PC-9 (cell line): ENCODE results near the gene SLC17A4. TPM values are rescaled to one million over a fixed set of nuclear protein-coding genes. Genes with fewer than 3 reads are reported as not detected.

Experiments used
- BruUV-seq: library from RNA; stranded (reverse); fragments of 400-500 nt; replicated peaks from 2 replicates; lab custom pipeline; 2021; lab: Mats Ljungman, UMichigan
- CTCF ChIA-PET: fragments of 300-600 bp; sonication (Branson Sonifier 250); formaldehyde crosslinking; loops from one replicate; lab custom pipeline; 2022; ENCODE audit warnings: antibody characterized with exemption; lab: Charles Lee
- POLR2A ChIA-PET: fragments of 300-600 bp; sonication (Branson Sonifier 250); formaldehyde crosslinking; loops from one replicate; lab custom pipeline; 2022; ENCODE audit warnings: antibody characterized with exemption; ENCODE audit not compliant: unreplicated experiment; lab: Charles Lee
- DNase-seq, 2 experiments: peaks; one replicate each; pipeline versions ENCODE4 v3.0.0 to v3.0.0-alpha.2; 2015 to 2022; ENCODE audit warnings: mixed read lengths in 1 of 2
- H2AFZ ChIP-seq: fragments of 200-600 bp; sonication (generic); 2 replicates; pipeline ENCODE4 v1.8.1; 2017; ENCODE audit warnings: antibody characterized with exemption
- H3F3A ChIP-seq: fragments of 200-600 bp; sonication (generic); 2 replicates; pipeline ENCODE4 v1.8.1; 2017; ENCODE audit warnings: antibody characterized with exemption, mild to moderate bottlenecking, low read depth; ENCODE audit not compliant: insufficient read depth
- H3K27ac ChIP-seq: fragments of 200-600 bp; sonication (generic); 2 replicates; pipeline ENCODE4 v1.6.1; 2016; ENCODE audit warnings: mixed run types
- H3K27me3 ChIP-seq: fragments of 200-600 bp; sonication (generic); 2 replicates; pipeline ENCODE4 v1.6.1; 2016; ENCODE audit warnings: low read depth, mixed run types; ENCODE audit not compliant: insufficient read depth
- H3K36me3 ChIP-seq: fragments of 200-600 bp; sonication (generic); 2 replicates; pipeline ENCODE4 v1.6.1; 2016; ENCODE audit warnings: low read depth, mixed run types
- H3K4me1 ChIP-seq: fragments of 200-600 bp; sonication (generic); replicated peaks from 2 replicates; pipeline ENCODE4 v1.6.1; 2016; ENCODE audit warnings: mixed run types; ENCODE audit not compliant: insufficient read depth
- H3K4me2 ChIP-seq: fragments of 200-600 bp; sonication (generic); 2 replicates; pipeline ENCODE4 v1.6.1; 2017; ENCODE audit warnings: mixed run types
- H3K4me3 ChIP-seq: fragments of 200-600 bp; sonication (generic); 2 replicates; pipeline ENCODE4 v1.6.1; 2016; ENCODE audit warnings: mixed run types
- H3K79me2 ChIP-seq: fragments of 200-600 bp; sonication (generic); 2 replicates; pipeline ENCODE4 v1.6.1; 2017; ENCODE audit warnings: low read depth, mixed run types
- H3K9me2 ChIP-seq: fragments of 200-600 bp; sonication (generic); 2 replicates; pipeline ENCODE4 v1.8.1; 2017; ENCODE audit warnings: mild to moderate bottlenecking; ENCODE audit not compliant: insufficient read depth
- H3K9me3 ChIP-seq: fragments of 200-600 bp; sonication (generic); 2 replicates; pipeline ENCODE4 v1.8.1; 2016; ENCODE audit warnings: low read depth; ENCODE audit not compliant: insufficient read depth
- H4K20me1 ChIP-seq: fragments of 200-600 bp; sonication (generic); 2 replicates; pipeline ENCODE4 v1.8.1; 2017; ENCODE audit not compliant: insufficient read depth
- CTCF ChIP-seq: fragments of 200-600 bp; sonication (generic); conservative IDR thresholded peaks from 2 replicates; pipeline ENCODE4 v1.6.1; 2017; ENCODE audit warnings: mixed run types, antibody characterized with exemption, mild to moderate bottlenecking, moderate library complexity
- EZH2 ChIP-seq: fragments of 200-600 bp; sonication (generic); IDR thresholded peaks from 2 replicates; pipeline ENCODE4 v1.8.0; 2017; ENCODE audit warnings: antibody characterized with exemption, low read depth
- intact Hi-C: fragments of 100-400 bp; cut with micrococcal nuclease; formaldehyde crosslinking; loops from one replicate; pipeline ENCODE4 v1.10.0; 2022; ENCODE audit not compliant: unreplicated experiment
- total RNA-seq: library from RNA; stranded (reverse); gene quantifications from 2 replicates; pipeline ENCODE4 v1.2.3, GENCODE V29; 2021

SLC17A4 gene
- total RNA-seq, 1 experiment from 2014 or later: 0.13 TPM

DNA sequence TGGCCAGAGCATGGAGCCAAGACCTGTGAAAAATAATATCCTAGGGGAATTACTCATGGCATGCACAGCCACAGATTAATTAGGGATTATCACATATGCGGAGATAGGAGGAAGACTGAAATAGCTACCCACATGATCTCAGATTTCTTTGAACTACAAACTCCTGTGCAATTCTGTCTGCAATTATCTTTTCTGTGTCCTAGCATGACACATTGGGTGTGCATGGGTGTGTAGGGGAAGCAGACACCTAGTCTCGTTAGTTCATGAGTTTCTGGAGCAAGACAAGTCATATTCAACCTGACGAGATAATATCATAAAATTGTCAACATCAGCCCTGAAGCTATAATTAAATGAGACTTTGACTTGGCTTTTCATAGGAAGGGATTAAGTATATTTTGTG is 3.6 kb upstream of the SLC17A4 start:
- H3K36me3 ChIP-seq: no peaks in the 10 kb centered on the region
- ChIA-PET CTCF (no interaction called here), POLR2A (no interaction called here)
- H2AFZ ChIP-seq: no peak overlapping the region
- H3K27me3 ChIP-seq: no peaks in the 10 kb centered on the region
- no peaks in the 10 kb centered on the region for H3K9me3 ChIP-seq
- no peak for DNase-seq
- H3K4me2 ChIP-seq: no peak overlapping the region
- H3K27ac ChIP-seq: no peak overlapping the region
- no peaks in the 10 kb centered on the region for H4K20me1 ChIP-seq
- H3F3A ChIP-seq: no peaks in the 10 kb centered on the region
- no TSS peak for BruUV-seq
- H3K9me2 ChIP-seq: no peaks in the 10 kb centered on the region
- 0 out of 2 replicates have a peak, but pooled peaks cover 3% of the 10 kb centered on the region for H3K4me1 ChIP-seq
- H3K4me3 ChIP-seq: no peak overlapping the region
- TF ChIP-seq CTCF (no peak), EZH2 (no peak)
- no peaks in the 10 kb centered on the region for H3K79me2 ChIP-seq
- intact Hi-C loops: no loop called here

DNA sequence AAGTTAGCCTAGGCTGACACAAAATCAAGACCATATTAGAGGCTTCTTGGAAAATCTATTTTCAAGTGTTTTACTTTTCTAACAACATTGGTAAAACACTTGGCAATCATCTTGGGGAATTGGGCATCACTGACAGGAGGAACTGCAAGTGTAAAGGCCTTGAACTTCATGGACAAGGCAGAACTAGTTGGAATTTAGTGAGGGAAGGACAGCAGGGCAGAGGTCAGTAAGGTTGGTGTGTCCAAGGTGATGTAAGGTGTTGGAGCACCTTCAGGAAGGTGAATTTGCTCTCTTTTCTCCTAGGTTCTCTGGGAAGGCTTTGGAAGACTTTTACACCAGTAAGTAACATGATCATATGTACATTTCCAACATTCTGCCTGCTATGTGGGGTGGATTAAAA is 1.5 kb upstream of the SLC17A4 start:
- Histone ChIP-seq H3K27me3 (no peaks in the 10 kb centered on the region), H3K4me3 (no peak overlapping the region), H3K4me2 (no peak overlapping the region), H3F3A (no peaks in the 10 kb centered on the region), H3K9me2 (no peaks in the 10 kb centered on the region), H3K9me3 (no peaks in the 10 kb centered on the region), H3K36me3 (no peaks in the 10 kb centered on the region), H4K20me1 (no peaks in the 10 kb centered on the region), H3K4me1 (0 out of 2 replicates have a peak, but pooled peaks cover 3% of the 10 kb centered on the region), H3K27ac (no peak overlapping the region), H2AFZ (no peak overlapping the region), H3K79me2 (no peaks in the 10 kb centered on the region)
- BruUV-seq: no TSS peak
- TF ChIP-seq CTCF: no peak
- no peak for TF ChIP-seq EZH2
- intact Hi-C loops: no loop called here
- ChIA-PET POLR2A (no interaction called here), CTCF (no interaction called here)
- DNase-seq: no peak

GRCh38 chr6:25755483-25755882 is 941 bp downstream of the SLC17A4 start:
- TF ChIP-seq EZH2 (no peak), CTCF (no peak)
- intact Hi-C loops: no loop called here
- ChIA-PET CTCF (no interaction called here), POLR2A (no interaction called here)
- no peak overlapping the region for H3K4me3 ChIP-seq
- H3F3A ChIP-seq: no peaks in the 10 kb centered on the region
- no peaks in the 10 kb centered on the region for H3K27me3 ChIP-seq
- no peak for DNase-seq
- no peak overlapping the region for H2AFZ ChIP-seq
- H3K79me2 ChIP-seq: no peaks in the 10 kb centered on the region
- H3K4me2 ChIP-seq: no peak overlapping the region
- no peaks in the 10 kb centered on the region for H4K20me1 ChIP-seq
- H3K9me2 ChIP-seq: no peaks in the 10 kb centered on the region
- H3K4me1 ChIP-seq: 0 out of 2 replicates have a peak, but pooled peaks cover 3% of the 10 kb centered on the region
- H3K27ac ChIP-seq: no peak overlapping the region
- no peaks in the 10 kb centered on the region for H3K9me3 ChIP-seq
- no peaks in the 10 kb centered on the region for H3K36me3 ChIP-seq
- no TSS peak for BruUV-seq
